ENCODE results near the gene SLC14A1.

The SLC14A1 gene

GRCh38 chr18:45680066-45680690 lies 43.8 kb upstream of the SLC14A1 start:
- DNase-seq: no peak
- H3K23ac ChIP-seq (ENCODE audit: low read length): no peak overlapping the region
- H3K4me1 ChIP-seq (ENCODE audit: control insufficient read depth in 1 of 2, insufficient read depth in 2 of 2, low read length in 2 of 2): no peaks in the 10 kb centered on the region
- H2AFZ ChIP-seq (ENCODE audit: insufficient read depth, low read length, poor library complexity): no peak overlapping the region
- H3K36me3 ChIP-seq (ENCODE audit: control insufficient read depth in 1 of 2, insufficient read depth in 2 of 2, low read length in 2 of 2): no peaks in the 10 kb centered on the region
- H4K8ac ChIP-seq (ENCODE audit: low read depth, low read length): no peak overlapping the region
- WGBS (ENCODE audit: extremely low coverage, insufficient coverage, insufficient read length): no CpG with 5 or more reads among the region's 6 CpGs
- no peak overlapping the region for H3K18ac ChIP-seq (ENCODE audit: low read length)
- H3K4ac ChIP-seq (ENCODE audit: low read depth, low read length): no peak overlapping the region
- no peak overlapping the region for H2BK5ac ChIP-seq (ENCODE audit: low read depth, low read length, poor library complexity)
- no peak overlapping the region for H4K91ac ChIP-seq (ENCODE audit: low read depth, low read length)
- no peak overlapping the region for H3K14ac ChIP-seq (ENCODE audit: low read length)
- no peak overlapping the region for H3K4me3 ChIP-seq (ENCODE audit: low read depth, low read length)
- H2AK5ac ChIP-seq (ENCODE audit: low read length): no peak overlapping the region
- H3K9me3 ChIP-seq (ENCODE audit: insufficient read depth, low read depth, low read length): no peaks in the 10 kb centered on the region
- no peak overlapping the region for H4K12ac ChIP-seq (ENCODE audit: low read depth, low read length)
- H3K27me3 ChIP-seq (ENCODE audit: insufficient read depth, low read length): no peaks in the 10 kb centered on the region
- H3K27ac ChIP-seq (ENCODE audit: low read depth, low read length): no peak overlapping the region
- no peak overlapping the region for H3K9ac ChIP-seq (ENCODE audit: low read length)
- no peaks in the 10 kb centered on the region for H3K79me1 ChIP-seq (ENCODE audit: low read length)
- H3K4me2 ChIP-seq (ENCODE audit: low read length): no peak overlapping the region
- no peaks in the 10 kb centered on the region for H3K79me2 ChIP-seq (ENCODE audit: control insufficient read depth, insufficient read depth, low read length, poor library complexity)
- H2BK12ac ChIP-seq (ENCODE audit: low read length): no peak overlapping the region
- no peak overlapping the region for H2BK120ac ChIP-seq (ENCODE audit: insufficient read depth, low read length, poor library complexity)

GRCh38 chr18:45682181-45682580 lies 41.8 kb upstream of the SLC14A1 start:
- no peak overlapping the region for H3K23ac ChIP-seq (ENCODE audit: low read length)
- no peaks in the 10 kb centered on the region for H3K79me1 ChIP-seq (ENCODE audit: low read length)
- H3K4me2 ChIP-seq (ENCODE audit: low read length): no peak overlapping the region
- H3K4me1 ChIP-seq (ENCODE audit: control insufficient read depth in 1 of 2, insufficient read depth in 2 of 2, low read length in 2 of 2): no peaks in the 10 kb centered on the region
- H3K9ac ChIP-seq (ENCODE audit: low read length): no peak overlapping the region
- H3K27ac ChIP-seq (ENCODE audit: low read depth, low read length): no peak overlapping the region
- no peak overlapping the region for H3K14ac ChIP-seq (ENCODE audit: low read length)
- no peak for DNase-seq
- no peak overlapping the region for H3K4me3 ChIP-seq (ENCODE audit: low read depth, low read length)
- no peak overlapping the region for H2AFZ ChIP-seq (ENCODE audit: insufficient read depth, low read length, poor library complexity)
- no peak overlapping the region for H2BK12ac ChIP-seq (ENCODE audit: low read length)
- no peak overlapping the region for H2BK120ac ChIP-seq (ENCODE audit: insufficient read depth, low read length, poor library complexity)
- no peak overlapping the region for H4K12ac ChIP-seq (ENCODE audit: low read depth, low read length)
- no peak overlapping the region for H3K18ac ChIP-seq (ENCODE audit: low read length)
- no peaks in the 10 kb centered on the region for H3K27me3 ChIP-seq (ENCODE audit: insufficient read depth, low read length)
- no peaks in the 10 kb centered on the region for H3K36me3 ChIP-seq (ENCODE audit: control insufficient read depth in 1 of 2, insufficient read depth in 2 of 2, low read length in 2 of 2)
- no CpG with 5 or more reads among the region's 8 CpGs for WGBS (ENCODE audit: extremely low coverage, insufficient coverage, insufficient read length)
- no peaks in the 10 kb centered on the region for H3K79me2 ChIP-seq (ENCODE audit: control insufficient read depth, insufficient read depth, low read length, poor library complexity)
- no peak overlapping the region for H2BK5ac ChIP-seq (ENCODE audit: low read depth, low read length, poor library complexity)
- no peak overlapping the region for H2AK5ac ChIP-seq (ENCODE audit: low read length)
- H4K8ac ChIP-seq (ENCODE audit: low read depth, low read length): no peak overlapping the region
- H4K91ac ChIP-seq (ENCODE audit: low read depth, low read length): no peak overlapping the region
- no peak overlapping the region for H3K4ac ChIP-seq (ENCODE audit: low read depth, low read length)
- H3K9me3 ChIP-seq (ENCODE audit: insufficient read depth, low read depth, low read length): no peaks in the 10 kb centered on the region

GRCh38 chr18:45684341-45685115 lies 39.5 kb upstream of the SLC14A1 start:
- H2BK120ac ChIP-seq (ENCODE audit: insufficient read depth, low read length, poor library complexity): no peak overlapping the region
- no peaks in the 10 kb centered on the region for H3K79me1 ChIP-seq (ENCODE audit: low read length)
- no peaks in the 10 kb centered on the region for H3K27me3 ChIP-seq (ENCODE audit: insufficient read depth, low read length)
- WGBS (ENCODE audit: extremely low coverage, insufficient coverage, insufficient read length): no CpG with 5 or more reads among the region's 5 CpGs
- no peak overlapping the region for H3K9ac ChIP-seq (ENCODE audit: low read length)
- H3K23ac ChIP-seq (ENCODE audit: low read length): no peak overlapping the region
- no peak overlapping the region for H2AFZ ChIP-seq (ENCODE audit: insufficient read depth, low read length, poor library complexity)
- H3K27ac ChIP-seq (ENCODE audit: low read depth, low read length): no peak overlapping the region
- H3K4me1 ChIP-seq (ENCODE audit: control insufficient read depth in 1 of 2, insufficient read depth in 2 of 2, low read length in 2 of 2): no peaks in the 10 kb centered on the region
- H3K18ac ChIP-seq (ENCODE audit: low read length): no peak overlapping the region
- no peak overlapping the region for H3K4me2 ChIP-seq (ENCODE audit: low read length)
- no peak overlapping the region for H4K8ac ChIP-seq (ENCODE audit: low read depth, low read length)
- H3K79me2 ChIP-seq (ENCODE audit: control insufficient read depth, insufficient read depth, low read length, poor library complexity): no peaks in the 10 kb centered on the region
- no peak overlapping the region for H2AK5ac ChIP-seq (ENCODE audit: low read length)
- H3K9me3 ChIP-seq (ENCODE audit: insufficient read depth, low read depth, low read length): no peaks in the 10 kb centered on the region
- H3K14ac ChIP-seq (ENCODE audit: low read length): no peak overlapping the region
- no peak overlapping the region for H2BK12ac ChIP-seq (ENCODE audit: low read length)
- no peaks in the 10 kb centered on the region for H3K36me3 ChIP-seq (ENCODE audit: control insufficient read depth in 1 of 2, insufficient read depth in 2 of 2, low read length in 2 of 2)
- DNase-seq: peak in 1 of 2 donors; percentile 23
- no peak overlapping the region for H3K4me3 ChIP-seq (ENCODE audit: low read depth, low read length)
- H3K4ac ChIP-seq (ENCODE audit: low read depth, low read length): no peak overlapping the region
- no peak overlapping the region for H4K91ac ChIP-seq (ENCODE audit: low read depth, low read length)
- H4K12ac ChIP-seq (ENCODE audit: low read depth, low read length): no peak overlapping the region
- no peak overlapping the region for H2BK5ac ChIP-seq (ENCODE audit: low read depth, low read length, poor library complexity)

- Histone ChIP-seq H4K91ac (ENCODE audit: low read depth, low read length) (no peak overlapping the region), H3K9me3 (ENCODE audit: insufficient read depth, low read depth, low read length) (no peaks in the 10 kb centered on the region), H3K4me3 (ENCODE audit: low read depth, low read length) (no peak overlapping the region), H3K9ac (ENCODE audit: low read length) (no peak overlapping the region), H3K36me3 (ENCODE audit: control insufficient read depth in 1 of 2, insufficient read depth in 2 of 2, low read length in 2 of 2) (no peaks in the 10 kb centered on the region), H2AFZ (ENCODE audit: insufficient read depth, low read length, poor library complexity) (no peak overlapping the region), H2BK5ac (ENCODE audit: low read depth, low read length, poor library complexity) (no peak overlapping the region), H2BK12ac (ENCODE audit: low read length) (no peak overlapping the region), H3K23ac (ENCODE audit: low read length) (no peak overlapping the region), H3K4me1 (ENCODE audit: control insufficient read depth in 1 of 2, insufficient read depth in 2 of 2, low read length in 2 of 2) (no peaks in the 10 kb centered on the region), H4K8ac (ENCODE audit: low read depth, low read length) (no peak overlapping the region), H2BK120ac (ENCODE audit: insufficient read depth, low read length, poor library complexity) (no peak overlapping the region), H2AK5ac (ENCODE audit: low read length) (no peak overlapping the region), H4K12ac (ENCODE audit: low read depth, low read length) (no peak overlapping the region), H3K27me3 (ENCODE audit: insufficient read depth, low read length) (no peaks in the 10 kb centered on the region), H3K4me2 (ENCODE audit: low read length) (no peak overlapping the region), H3K79me2 (ENCODE audit: control insufficient read depth, insufficient read depth, low read length, poor library complexity) (no peaks in the 10 kb centered on the region), H3K14ac (ENCODE audit: low read length) (no peak overlapping the region), H3K79me1 (ENCODE audit: low read length) (no peaks in the 10 kb centered on the region), H3K4ac (ENCODE audit: low read depth, low read length) (no peak overlapping the region), H3K27ac (ENCODE audit: low read depth, low read length) (no peak overlapping the region), H3K18ac (ENCODE audit: low read length) (no peak overlapping the region)
- DNase-seq: no peak
- WGBS (ENCODE audit: extremely low coverage, insufficient coverage, insufficient read length): no CpG with 5 or more reads among the region's 7 CpGs
Measured at GRCh38 chr18:45686891-45687611, 36.9 kb upstream of the SLC14A1 start.
